NCI-H2227 treated with DMSO at 0.1 percent for 48 hours (cell line): ENCODE results near the gene GRM7.

ENCODE experiments used
- DNase-seq: peaks from one replicate; lab custom pipeline; 2025; lab: John Stamatoyannopoulos, UW

GRM7 gene

GRCh38 chr3:7504886-7505775 is 644.2 kb downstream of the GRM7 start:
- no peak for DNase-seq

DNA sequence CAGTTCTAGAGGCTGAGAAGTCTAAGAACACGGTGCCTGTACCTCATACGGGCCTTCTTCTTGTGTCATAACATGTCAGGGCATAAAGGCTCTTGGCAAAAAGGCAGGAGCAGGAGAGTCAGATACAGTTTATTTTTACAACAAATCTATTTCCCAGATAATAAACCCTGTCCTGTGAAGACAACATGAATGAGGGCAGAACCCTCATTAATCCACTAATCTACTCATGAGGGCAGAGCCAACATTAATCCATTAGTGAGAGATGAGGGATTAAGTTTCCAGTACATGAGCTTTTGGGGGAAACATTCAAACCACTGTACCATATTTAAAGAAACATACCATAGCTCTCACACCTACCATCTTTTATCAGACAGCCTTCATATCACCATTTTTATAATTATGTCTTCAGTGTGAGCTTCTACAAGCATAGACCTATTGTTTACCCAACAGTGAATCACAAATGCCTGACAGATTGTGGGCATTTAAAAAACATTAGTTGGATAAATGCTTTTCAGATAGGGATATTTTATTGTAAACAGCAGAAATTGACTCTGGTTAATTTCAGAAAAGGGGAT is 645.8 kb downstream of the GRM7 start:
- no peak for DNase-seq

GRCh38 chr3:7508821-7509220 is 647.9 kb downstream of the GRM7 start:
- no peak for DNase-seq

GRCh38 chr3:7512048-7512447 is 651.1 kb downstream of the GRM7 start:
- DNase-seq = no peak

DNA sequence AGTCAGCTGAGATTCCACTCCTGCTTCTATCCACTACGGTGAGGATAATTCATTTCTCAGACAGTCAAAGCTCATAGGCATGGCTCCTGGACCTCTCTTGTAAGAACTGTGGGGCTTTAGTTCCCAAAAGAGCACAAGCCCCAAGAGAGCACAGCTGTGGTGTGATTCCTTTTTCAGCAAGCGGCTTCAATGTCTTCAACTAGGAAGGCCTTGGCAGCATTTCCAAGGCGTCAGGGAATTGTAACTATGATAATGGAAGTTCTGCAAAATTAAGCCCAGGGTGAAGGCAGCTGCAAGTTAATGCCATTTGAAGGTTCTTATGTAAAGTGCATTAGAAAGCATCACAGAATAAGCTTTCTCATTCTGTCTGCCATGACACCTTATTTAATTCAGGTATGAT is 657.1 kb downstream of the GRM7 start:
- DNase-seq = no peak

GRCh38 chr3:7518456-7518855 is 657.5 kb downstream of the GRM7 start:
- no peak for DNase-seq

DNA sequence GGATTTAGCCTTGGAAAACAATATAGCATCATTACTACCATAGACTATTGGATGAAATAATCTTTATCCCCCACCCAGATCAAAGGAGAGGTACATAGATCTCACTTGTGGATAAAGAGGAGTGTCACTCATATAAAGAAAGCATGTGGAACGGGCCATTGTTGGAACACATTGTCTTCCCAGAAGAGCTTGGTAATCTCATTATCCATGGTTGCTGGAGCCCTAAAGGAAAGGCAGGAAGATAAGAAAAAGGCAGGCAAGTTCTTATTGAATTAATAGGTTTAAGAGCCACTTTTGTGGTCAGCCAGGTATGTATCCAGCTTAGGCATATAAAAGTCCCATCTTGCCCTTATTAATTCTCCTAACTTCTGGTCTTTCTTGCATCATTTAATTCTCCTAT is 659.1 kb downstream of the GRM7 start:
- no peak for DNase-seq

GRCh38 chr3:7520593-7520992 is 659.7 kb downstream of the GRM7 start:
- DNase-seq = no peak

DNA sequence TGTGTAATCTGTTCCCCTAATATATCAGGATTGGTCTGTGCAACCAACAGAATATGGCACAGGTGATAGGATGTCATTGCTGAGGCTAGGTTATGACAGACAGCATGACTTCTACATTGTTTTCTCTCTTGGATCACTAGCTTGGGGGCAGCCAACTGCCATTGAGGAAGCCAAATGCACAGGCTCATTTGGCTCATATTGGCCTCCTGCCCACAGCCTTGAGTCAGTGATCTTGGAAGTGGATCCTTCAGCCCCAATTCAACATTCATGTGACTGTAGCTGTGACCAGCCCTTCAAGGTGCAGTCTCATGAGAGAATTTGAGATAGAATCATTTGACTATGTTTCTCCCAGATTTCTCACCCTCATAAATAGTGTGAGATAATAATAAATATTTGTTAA is 675.6 kb downstream of the GRM7 start:
- no peak for DNase-seq

GRCh38 chr3:7536921-7537320 is 676.0 kb downstream of the GRM7 start:
- DNase-seq = no peak

GRCh38 chr3:7543294-7543880 is 682.5 kb downstream of the GRM7 start:
- no peak for DNase-seq

GRCh38 chr3:7545334-7545733 is 684.4 kb downstream of the GRM7 start:
- no peak for DNase-seq

- no peak for DNase-seq
Observed at GRCh38 chr3:7546253-7546652, 685.3 kb downstream of the GRM7 start.

DNA sequence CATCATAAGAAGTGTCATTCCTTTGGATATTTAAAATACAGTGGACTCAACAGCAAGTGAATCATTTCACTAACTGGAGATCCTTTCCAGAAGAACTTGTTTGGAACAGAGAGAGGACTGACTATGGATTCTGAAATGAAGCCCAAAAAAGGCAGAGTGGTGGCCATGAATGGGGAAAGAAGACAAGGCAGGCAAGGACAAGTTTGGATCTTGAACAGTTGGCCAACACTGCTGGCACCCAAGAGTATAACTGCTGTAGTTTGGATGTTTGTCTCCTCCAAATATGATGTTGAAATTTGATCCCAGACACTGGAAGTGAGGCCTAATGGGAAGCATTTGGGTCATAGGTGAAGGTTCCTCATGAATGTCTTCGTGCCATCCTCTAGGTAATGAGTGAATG is 686.9 kb downstream of the GRM7 start:
- no peak for DNase-seq

GRCh38 chr3:7562892-7563291 is 702.0 kb downstream of the GRM7 start:
- no peak for DNase-seq

GRCh38 chr3:7565574-7565973 is 704.7 kb downstream of the GRM7 start:
- DNase-seq = no peak

GRCh38 chr3:7567160-7567559 is 706.2 kb downstream of the GRM7 start:
- no peak for DNase-seq

- no peak for DNase-seq
Observed at GRCh38 chr3:7568526-7569184, 707.7 kb downstream of the GRM7 start.

DNA sequence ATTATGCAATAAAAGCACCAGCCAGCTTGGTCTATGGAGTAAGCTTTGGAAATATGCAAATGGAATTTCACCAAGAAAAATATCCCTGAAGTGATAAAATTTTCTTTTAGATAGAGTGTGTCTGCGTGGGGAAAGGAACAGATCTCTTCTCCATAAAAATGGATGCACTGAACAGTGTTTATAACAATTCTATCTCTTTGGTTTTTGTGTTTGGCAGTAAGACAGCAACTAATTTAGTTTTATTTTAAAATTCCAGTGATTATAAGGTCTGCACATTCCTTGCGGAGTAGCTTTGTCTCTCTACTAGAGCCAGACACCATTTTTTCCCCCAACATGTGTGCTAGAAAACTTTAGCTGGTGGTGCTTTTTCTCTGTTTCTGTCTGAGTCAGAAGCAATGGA is 712.4 kb downstream of the GRM7 start:
- no peak for DNase-seq

DNA sequence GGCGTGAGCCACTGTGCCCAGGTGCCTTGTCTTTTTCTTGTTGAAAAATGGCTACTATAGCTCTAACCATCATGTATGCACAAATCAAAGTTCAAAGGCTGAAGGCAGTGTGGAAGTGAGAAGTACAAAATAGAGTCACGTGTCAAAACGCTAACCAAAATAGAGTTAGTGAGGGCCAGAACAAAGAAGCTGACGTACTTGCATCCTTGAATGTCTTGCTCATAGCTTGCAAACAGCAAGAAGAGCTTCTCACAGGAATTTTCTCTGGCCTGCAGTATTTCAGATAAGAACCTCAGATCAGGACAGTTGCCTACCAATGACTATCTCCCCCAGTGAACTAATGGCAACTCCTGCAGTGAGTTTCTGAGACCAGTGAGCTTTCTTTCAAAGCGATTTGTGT is 713.5 kb downstream of the GRM7 start:
- DNase-seq = no peak

- DNase-seq = no peak
Observed at GRCh38 chr3:7576071-7576470, 715.2 kb downstream of the GRM7 start.

DNA sequence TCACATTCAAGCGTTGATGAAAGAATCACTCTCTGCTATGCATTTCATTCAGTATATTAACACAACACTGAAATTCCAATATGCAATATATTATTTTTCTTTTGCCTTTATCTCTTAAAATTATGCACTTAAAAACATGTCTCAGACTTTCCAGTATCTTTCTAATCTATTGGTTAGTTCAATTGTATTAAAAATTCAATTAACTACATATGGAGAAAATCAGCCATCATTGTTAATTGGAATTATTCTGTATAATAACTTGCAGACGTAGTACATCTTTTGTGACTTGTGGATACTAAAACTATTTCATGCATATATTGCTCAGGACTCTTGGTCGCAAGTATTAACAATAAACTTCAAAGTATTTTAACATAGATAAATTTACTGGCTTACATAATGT is 715.6 kb downstream of the GRM7 start:
- no peak for DNase-seq

GRCh38 chr3:7577513-7577912 is 716.6 kb downstream of the GRM7 start:
- DNase-seq = no peak
